ENCODE results near the gene ARHGEF16.

DNA sequence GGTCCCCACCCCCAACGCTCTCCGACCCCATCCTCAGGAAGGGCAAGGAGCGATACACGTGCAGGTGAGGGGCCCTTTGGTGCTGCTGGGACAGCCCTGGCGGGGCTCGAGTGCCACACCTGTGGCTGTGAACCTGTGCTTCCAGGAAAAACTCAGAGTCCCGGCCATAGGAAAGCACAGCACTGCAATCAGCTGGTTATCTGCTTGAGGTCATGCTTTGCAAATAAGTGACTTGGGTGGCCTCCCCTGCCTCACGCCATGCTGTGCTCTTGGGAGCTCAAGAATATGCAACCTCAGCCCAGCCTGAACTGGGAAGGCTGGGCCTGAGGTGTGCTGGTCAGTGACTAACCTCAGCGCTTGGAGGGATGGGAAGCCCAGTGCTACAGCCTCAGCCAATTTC is 36.5 kb upstream of the ARHGEF16 start:
- TF ChIP-seq, protein P1, sequence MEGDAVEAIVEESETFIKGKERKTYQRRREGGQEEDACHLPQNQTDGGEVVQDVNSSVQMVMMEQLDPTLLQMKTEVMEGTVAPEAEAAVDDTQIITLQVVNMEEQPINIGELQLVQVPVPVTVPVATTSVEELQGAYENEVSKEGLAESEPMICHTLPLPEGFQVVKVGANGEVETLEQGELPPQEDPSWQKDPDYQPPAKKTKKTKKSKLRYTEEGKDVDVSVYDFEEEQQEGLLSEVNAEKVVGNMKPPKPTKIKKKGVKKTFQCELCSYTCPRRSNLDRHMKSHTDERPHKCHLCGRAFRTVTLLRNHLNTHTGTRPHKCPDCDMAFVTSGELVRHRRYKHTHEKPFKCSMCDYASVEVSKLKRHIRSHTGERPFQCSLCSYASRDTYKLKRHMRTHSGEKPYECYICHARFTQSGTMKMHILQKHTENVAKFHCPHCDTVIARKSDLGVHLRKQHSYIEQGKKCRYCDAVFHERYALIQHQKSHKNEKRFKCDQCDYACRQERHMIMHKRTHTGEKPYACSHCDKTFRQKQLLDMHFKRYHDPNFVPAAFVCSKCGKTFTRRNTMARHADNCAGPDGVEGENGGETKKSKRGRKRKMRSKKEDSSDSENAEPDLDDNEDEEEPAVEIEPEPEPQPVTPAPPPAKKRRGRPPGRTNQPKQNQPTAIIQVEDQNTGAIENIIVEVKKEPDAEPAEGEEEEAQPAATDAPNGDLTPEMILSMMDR (IDR thresholded peaks at IDR 0.05): no peak
- TF ChIP-seq POLR2A (IDR thresholded peaks at IDR 0.05): no peak

Data from breast epithelium (tissue), 3 donors.